Tibial artery (tissue), 4 donors: ENCODE results near the gene MYOG.

Experiments
- DNase-seq, 2 donors: peaks; one replicate each; pipeline ENCODE4 v3.0.0-alpha.2; 2019
- H3K27ac ChIP-seq, 2 donors: fragments of 200-600 bp; sonication (generic) in 1 of 2; 1 replicate in 1 of 2; 2 replicates in 1 of 2; pipeline ENCODE4 v1.5.1; 2018 to 2019; ENCODE audit warnings: mild to moderate bottlenecking in 1 of 2
- H3K27me3 ChIP-seq, 2 donors: fragments of 200-600 bp; sonication (generic) in 1 of 2; one replicate each; pipeline versions ENCODE4 v1.5.1 to v1.6.0; 2016 to 2019
- H3K36me3 ChIP-seq, 3 donors: fragments of 200-600 bp; sonication (generic) in 2 of 3; one replicate each; pipeline ENCODE4 v1.5.1; 2016 to 2019; ENCODE audit warnings: mild to moderate bottlenecking in 2 of 3
- H3K4me1 ChIP-seq, 4 donors: fragments of 200-600 bp; sonication (generic) in 2 of 4; 1 replicate in 3 of 4; 2 replicates in 1 of 4; pipeline ENCODE4 v1.5.1; 2016 to 2019
- H3K4me3 ChIP-seq, 2 donors: fragments of 200-600 bp; sonication (generic) in 1 of 2; 1 replicate in 1 of 2; 2 replicates in 1 of 2; pipeline ENCODE4 v1.5.1; 2018 to 2019; ENCODE audit warnings: mild to moderate bottlenecking in 2 of 2
- H3K9me3 ChIP-seq, 3 donors: fragments of 200-600 bp; sonication (generic) in 1 of 3; one replicate each; pipeline ENCODE4 v1.5.1; 2016 to 2019
- CTCF ChIP-seq, 2 experiments: fragments of 200-600 bp in 1 of 2; fragments of 450-650 bp in 1 of 2; IDR thresholded peaks; one replicate each; pipeline ENCODE4 v1.5.1; 2017 to 2019; ENCODE audit warnings: antibody characterized with exemption in 2 of 2, mild to moderate bottlenecking in 1 of 2, moderate library complexity in 1 of 2
- intact Hi-C: fragments of 100-400 bp; cut with DNase I; formaldehyde crosslinking; loops from one replicate; pipeline ENCODE4 v1.15.0; 2023; ENCODE audit warnings: low total_unique reads

Gene MYOG

DNA sequence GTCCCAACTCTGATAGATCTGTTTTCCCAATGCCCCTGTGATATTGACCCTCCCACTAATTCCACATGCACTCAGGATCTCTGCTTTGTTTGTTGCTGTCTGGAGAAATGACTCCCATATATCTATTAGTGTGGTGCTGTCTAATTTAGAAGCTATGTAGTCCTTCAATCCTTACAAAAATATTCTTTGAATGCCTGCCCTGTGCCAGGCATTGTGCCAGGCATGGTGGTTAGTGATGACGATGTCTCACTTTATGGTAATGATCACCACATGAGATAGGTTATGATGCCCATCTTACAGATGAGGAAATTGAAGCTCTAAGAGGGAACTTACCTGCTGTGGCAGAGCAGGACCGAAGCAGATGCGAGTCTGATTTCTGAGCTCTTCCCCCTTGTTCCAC lies 12.9 kb downstream of the MYOG start:
- TF ChIP-seq CTCF (IDR thresholded peaks at IDR 0.05), result no peak
- H3K9me3 ChIP-seq, result no peaks in the 10 kb centered on the region
- DNase-seq, result no peak
- no peaks in the 10 kb centered on the region for H3K36me3 ChIP-seq
- H3K27ac ChIP-seq, result no peak overlapping the region
- peaks cover 0 to 21% (median 18%) of the 10 kb centered on the region in 4 donors for H3K4me1 ChIP-seq
- intact Hi-C loops, result no loop called here
- H3K27me3 ChIP-seq, result peaks cover 0 to 28% of the 10 kb centered on the region in 2 donors
- no peak overlapping the region for H3K4me3 ChIP-seq

GRCh38 chr1:203072002-203072602 lies 13.7 kb downstream of the MYOG start:
- DNase-seq, result peak in 1 of 2 donors; percentile 31
- Histone ChIP-seq H3K9me3 (no peaks in the 10 kb centered on the region), H3K36me3 (no peaks in the 10 kb centered on the region), H3K27me3 (peaks cover 0 to 26% of the 10 kb centered on the region in 2 donors), H3K4me1 (peaks cover 0 to 21% (median 18%) of the 10 kb centered on the region in 4 donors), H3K4me3 (no peak overlapping the region), H3K27ac (no peak overlapping the region)
- TF ChIP-seq CTCF (IDR thresholded peaks at IDR 0.05), result no peak
- intact Hi-C loops, result no loop called here

DNA sequence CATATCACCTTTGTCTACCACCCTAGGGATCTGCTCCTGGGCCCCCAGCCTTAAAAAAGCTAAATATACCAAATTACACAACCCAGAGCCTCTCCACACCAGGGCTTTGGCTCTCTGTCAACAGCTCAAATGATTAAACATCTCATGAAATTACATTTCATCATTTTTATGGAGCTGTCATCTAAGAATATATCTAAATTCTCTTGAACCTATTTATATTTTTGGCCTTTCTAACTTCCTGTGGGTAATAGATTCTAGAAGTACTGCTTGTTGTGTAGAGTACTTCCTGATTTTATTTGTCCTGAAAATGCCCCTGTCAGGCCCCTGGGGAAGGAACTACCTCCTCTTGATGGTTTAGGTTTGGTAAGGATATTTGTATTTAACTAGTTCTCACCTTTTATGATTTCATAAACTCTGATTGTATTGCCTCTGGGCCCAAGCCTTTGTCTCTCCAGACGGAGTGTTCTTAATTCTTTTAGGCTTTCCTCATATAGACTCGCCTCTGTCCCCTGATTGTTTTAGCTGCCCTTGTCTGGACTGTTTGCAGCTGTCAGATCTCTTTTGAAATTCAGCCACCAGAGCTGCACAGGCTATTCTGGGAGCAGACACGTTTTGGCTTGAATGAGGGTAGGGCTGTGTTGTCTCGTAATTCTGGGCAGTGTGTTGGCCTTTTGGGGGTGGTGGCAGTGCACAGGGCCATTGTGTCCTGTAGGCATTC lies 16.6 kb downstream of the MYOG start:
- no peak for DNase-seq
- H3K4me3 ChIP-seq, result no peak overlapping the region
- intact Hi-C loops, result no loop called here
- no peak for TF ChIP-seq CTCF (IDR thresholded peaks at IDR 0.05)
- peaks cover 0 to 21% (median 15%) of the 10 kb centered on the region in 4 donors for H3K4me1 ChIP-seq
- H3K27me3 ChIP-seq, result no peaks in the 10 kb centered on the region
- H3K9me3 ChIP-seq, result no peaks in the 10 kb centered on the region
- H3K27ac ChIP-seq, result peak overlapping the region; percentile 33 to 59
- H3K36me3 ChIP-seq, result no peaks in the 10 kb centered on the region

- H3K4me1 ChIP-seq, result peaks cover 0 to 21% (median 15%) of the 10 kb centered on the region in 4 donors
- no peaks in the 10 kb centered on the region for H3K9me3 ChIP-seq
- no peak for TF ChIP-seq CTCF (IDR thresholded peaks at IDR 0.05)
- H3K4me3 ChIP-seq, result no peak overlapping the region
- H3K36me3 ChIP-seq, result peaks cover 0 to 4% (median 0%) of the 10 kb centered on the region in 3 donors
- H3K27ac ChIP-seq, result no peak overlapping the region
- no peaks in the 10 kb centered on the region for H3K27me3 ChIP-seq
- no peak for DNase-seq
- intact Hi-C loops, result no loop called here
Observed at GRCh38 chr1:203066965-203067364, 18.8 kb downstream of the MYOG start.

DNA sequence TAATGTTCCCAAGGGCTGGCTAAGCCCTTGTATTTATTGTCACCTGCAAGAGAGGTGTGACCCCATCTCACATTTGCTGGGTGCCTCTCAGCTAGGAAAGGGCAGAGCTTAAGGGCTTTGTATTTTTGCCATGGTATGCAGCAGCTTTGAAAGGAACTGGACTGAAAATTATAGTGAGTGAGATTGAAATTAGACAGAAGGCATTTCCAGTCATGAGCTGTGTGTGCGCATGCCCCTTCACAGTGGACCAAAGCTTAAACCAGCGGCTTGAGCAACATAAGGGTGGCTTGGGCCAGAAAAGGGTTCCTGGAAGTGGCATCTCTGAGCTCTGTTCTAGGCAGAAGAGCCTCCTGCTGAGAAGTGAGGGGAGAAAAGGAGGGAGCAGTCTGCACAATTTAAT lies 19.8 kb downstream of the MYOG start:
- no peak overlapping the region for H3K27ac ChIP-seq
- no peak for DNase-seq
- H3K27me3 ChIP-seq, result no peaks in the 10 kb centered on the region
- TF ChIP-seq CTCF (IDR thresholded peaks at IDR 0.05), result no peak
- H3K4me3 ChIP-seq, result no peak overlapping the region
- H3K4me1 ChIP-seq, result peaks cover 0 to 21% (median 15%) of the 10 kb centered on the region in 4 donors
- H3K9me3 ChIP-seq, result no peaks in the 10 kb centered on the region
- intact Hi-C loops, result no loop called here
- H3K36me3 ChIP-seq, result peaks cover 0 to 4% (median 0%) of the 10 kb centered on the region in 3 donors
